Ammon's horn (tissue), 1 donor: ENCODE results near the gene MARCHF10.

ENCODE experiments used
- DNase-seq: peaks from one replicate; pipeline ENCODE4 v3.0.0-alpha.2; 2016; ENCODE audit warnings: low spot score

The MARCHF10 gene

DNA sequence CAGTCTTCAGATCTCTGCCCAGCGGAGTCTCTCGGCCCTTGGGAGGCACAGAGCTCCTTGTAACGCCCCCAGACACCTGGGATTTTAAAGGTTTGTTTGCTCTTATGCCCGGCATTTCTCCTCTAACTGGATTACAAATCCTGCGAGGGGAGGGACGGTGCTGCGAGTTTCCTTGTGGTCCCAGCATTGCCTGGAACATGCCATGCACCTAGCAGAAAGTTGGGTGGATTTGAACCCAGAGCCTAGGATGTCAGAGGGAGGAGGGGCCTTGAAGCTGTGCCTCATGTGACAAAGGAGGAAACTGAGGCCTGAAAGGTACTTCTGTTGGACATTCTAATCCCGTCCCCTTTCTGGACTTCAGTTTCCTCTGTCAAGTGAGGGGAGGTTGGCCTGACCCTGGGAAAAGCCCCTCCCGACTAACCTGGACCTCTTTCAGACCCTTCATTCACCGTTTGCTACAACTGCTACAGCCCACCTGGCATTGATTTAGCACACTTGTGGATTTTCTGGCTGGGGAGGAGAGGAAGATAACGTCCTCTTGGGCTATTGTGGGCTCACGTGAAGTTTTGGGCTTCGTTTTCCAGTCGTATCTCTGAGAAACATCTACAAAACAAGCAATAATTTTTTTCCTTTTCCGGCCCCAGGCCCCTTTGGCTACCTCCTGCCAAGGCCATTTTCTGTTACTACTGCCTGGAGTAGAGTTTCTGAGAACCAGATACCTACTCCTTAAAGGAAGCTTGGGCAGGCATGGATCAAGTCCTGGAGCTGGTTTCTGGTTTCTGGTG is 149.8 kb downstream of the MARCHF10 start:
- no peak for DNase-seq

DNA sequence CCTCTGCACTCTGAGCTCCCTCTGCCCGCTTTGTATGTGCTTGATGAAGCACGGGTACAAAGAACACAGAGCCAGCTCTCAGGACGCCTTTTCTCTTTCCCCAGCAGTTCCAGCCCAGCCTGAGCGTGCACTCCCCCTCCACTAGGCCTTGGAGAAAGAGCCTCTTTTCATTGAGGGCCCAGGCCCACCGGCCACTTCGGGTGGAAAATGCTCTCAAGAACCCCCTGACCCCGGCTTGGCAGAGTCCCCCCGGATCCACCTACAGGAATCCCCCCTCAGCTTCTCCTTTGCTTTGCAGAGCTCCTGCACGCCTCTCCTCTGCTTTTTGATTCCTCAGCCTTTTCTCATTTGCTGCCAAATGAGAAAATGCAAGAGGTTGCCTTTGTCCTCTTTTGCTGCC is 150.4 kb downstream of the MARCHF10 start:
- no peak for DNase-seq

DNA sequence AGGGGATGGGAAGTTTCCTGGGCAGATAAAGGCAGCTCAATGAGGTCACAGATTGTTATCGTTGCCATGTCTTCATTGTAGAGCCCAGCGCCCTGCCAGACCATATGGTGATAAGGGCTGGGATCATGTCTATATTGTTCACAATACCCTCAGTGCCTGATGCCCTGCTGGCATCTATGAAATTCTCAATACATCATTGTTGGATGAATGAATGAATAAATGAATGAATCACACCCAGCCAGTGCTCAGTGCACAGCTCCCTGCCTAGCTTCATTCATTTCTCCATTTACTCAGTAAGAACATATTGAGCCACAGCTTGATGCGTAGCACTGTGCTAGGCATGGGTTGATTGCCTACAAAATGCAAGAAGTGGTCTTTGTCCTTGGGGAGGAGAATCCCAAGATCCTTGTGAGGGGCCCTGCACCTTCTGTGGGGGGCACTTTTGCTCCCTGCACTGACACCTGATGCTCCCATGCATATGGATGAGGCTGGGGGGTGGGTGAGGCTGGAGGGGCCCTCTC is 150.9 kb downstream of the MARCHF10 start:
- no peak for DNase-seq

DNA sequence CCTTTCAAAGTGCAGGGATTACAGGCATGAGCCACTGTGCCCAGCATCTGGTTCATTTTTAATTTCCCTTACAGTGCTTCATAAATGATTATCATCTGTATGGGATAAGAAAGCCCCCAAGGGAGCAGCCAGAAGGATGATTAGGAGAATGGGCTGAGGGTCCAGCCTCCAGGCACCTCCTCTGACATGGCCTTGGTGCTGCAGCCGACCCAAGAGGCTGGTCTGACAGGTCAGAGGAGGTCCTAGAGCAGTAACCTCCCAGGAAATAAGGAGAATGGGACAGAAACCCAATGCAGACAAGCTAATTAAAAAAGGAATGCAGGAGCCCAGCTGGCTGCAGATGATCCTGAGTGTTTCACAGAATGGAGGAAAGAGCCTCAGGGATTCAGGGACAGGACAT is 151.7 kb downstream of the MARCHF10 start:
- no peak for DNase-seq

DNA sequence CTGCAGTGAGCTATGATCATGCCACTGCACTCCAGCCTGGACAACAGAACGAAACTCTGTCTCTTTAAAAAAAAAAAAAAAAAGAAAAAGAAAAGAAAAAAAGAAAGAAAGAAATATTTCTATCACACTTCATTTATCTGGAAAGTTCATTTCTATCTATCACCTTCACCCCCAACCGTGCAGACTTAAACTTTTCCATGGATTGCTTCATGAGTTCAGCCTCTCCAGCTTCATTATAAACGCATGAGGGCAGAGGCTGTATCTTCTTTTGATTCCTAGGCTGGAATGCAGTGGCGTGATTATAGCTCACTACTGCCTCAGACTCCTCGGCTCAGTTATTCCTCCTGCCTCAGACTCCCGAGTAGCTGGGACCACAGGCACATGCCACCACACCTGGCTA is 152.5 kb downstream of the MARCHF10 start:
- no peak for DNase-seq

DNA sequence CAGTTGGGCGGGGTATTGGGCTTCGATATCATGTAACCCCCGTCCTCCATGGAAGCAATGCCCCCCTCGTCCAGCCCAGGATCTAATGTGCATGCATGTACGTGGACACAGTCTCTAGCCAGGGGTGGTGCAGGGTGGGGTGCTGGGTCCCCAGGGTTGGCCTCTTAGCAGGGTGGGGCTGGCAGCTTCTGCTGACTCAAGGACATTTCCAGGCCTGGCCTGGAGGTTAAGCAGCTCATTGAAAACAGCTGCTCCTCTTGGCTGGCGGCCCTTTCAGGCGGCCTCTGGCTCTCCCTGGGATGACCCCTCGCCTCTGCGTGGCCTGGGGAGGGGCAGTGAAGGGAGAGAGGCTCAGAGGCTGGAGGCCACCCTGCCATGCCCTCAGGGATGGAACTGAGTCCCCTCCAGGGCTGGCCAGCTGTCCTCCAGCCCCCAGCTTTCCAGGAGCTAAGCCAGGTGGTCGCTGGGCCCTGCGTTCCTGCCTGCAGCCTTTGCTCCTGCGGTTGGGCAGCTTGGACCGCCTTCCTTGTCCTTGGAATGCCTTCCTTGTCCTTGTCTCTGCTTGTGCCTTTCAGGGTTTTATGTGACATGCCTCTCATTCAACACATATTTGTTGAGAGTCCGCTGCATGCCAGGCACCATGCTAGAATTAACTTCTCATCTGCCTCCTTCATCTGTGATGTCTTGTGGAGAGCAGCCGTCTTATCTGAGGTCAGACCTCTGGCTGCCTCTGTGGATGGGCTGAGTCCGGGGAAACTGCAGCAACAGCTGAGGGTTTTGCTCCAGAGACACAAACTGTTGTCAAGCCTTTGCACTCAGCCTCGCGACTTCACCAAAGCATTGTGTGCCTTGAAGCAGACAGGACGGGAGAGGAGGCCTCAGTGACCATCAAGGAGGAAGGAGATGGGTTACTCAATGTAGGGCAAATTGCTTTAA is 154.0 kb downstream of the MARCHF10 start:
- DNase-seq: peak; percentile 5

DNA sequence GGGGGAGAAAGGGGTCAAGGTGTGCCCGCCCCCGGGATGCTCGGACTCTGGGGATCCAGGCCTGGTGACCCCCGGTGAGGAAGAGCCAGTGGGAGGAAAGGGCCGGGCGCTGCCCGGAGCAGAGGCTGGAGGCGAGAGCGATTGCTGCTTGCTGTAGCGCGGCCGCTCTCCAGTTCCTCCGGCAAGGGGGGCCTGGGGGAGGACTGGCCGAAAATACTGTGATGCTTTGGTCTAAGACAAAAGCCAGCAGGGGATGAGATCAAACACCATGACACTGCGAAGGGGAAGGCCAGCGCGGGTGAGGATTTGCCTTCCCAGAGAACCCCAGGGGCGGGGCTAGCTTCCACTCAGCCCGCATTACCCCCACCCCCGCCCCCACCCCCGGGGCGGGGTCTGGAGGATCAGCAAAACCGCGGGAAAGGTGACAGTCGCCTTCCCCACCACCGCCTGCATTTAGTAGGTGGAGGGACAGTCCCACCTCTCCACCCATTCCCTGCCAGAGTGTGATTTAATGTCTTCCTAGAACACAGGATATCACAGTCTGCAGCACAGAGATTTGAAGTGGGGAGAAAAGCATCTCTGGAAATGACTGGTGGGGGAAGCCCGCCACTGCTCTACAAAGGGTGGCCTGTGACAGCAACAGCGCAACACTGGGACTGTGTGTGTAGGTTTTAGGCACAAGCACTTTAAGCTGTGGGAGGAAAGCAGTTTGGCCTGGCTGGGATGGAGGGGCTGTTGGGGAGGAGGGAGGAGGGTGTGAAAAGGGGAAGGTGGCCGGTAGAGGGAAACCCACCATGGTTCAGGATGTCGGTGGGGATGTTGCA is 154.9 kb downstream of the MARCHF10 start:
- peak; percentile 56 for DNase-seq

DNA sequence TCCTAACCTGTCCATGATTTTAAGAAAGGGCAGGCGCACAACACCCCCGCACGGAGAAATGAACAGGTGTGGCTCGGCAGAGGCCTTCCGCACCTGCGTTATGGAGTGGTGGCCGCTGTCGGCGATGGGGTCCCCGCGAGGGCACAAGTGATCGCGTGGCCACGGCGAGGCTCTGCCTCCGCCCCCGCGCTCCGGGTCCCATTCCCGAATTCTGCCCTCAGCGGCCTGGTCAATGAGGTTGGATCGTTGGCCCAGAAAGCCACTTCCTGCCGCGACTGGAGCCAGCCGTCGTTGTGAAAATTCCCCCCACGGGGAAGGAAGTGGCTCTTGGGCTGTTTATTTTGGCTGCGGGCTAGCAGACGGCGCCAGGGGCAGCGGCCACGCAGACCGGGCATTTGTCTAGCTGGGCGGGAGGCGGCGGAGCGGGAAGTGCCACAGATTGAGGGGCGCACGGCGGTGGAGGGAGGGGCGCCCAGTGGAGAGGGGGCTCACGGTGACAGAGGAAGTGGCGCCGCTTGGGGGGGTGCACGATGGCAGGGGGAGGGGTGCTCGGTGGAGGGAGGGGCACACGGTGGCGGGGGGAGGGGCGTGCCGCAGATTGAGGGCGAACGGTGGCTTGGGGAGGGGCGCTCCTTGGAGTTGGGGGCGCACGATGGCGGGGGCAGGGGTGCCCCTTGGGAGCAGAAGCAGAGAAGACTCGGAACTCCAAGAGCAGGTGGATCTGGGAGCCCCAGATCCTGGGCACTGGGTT is 155.7 kb downstream of the MARCHF10 start:
- peak; percentile 58 for DNase-seq
